Measurements from ENCODE around the gene MAP4K1.

Gene MAP4K1

GRCh38 chr19:38617764-38618589 is at the start of gene MAP4K1:
MAP4K1 (minus strand) TSS chr19:38617953; CDS start chr19:38617895, 58 bp downstream.
- peak; percentile 76 for DNase-seq

GRCh38 chr19:38666663-38667511 is 49.1 kb upstream of the MAP4K1 start:
- peak; percentile 80 for DNase-seq

- no peak for DNase-seq
Measured at GRCh38 chr19:38665950-38666662, 48.4 kb upstream of the MAP4K1 start.

DNA sequence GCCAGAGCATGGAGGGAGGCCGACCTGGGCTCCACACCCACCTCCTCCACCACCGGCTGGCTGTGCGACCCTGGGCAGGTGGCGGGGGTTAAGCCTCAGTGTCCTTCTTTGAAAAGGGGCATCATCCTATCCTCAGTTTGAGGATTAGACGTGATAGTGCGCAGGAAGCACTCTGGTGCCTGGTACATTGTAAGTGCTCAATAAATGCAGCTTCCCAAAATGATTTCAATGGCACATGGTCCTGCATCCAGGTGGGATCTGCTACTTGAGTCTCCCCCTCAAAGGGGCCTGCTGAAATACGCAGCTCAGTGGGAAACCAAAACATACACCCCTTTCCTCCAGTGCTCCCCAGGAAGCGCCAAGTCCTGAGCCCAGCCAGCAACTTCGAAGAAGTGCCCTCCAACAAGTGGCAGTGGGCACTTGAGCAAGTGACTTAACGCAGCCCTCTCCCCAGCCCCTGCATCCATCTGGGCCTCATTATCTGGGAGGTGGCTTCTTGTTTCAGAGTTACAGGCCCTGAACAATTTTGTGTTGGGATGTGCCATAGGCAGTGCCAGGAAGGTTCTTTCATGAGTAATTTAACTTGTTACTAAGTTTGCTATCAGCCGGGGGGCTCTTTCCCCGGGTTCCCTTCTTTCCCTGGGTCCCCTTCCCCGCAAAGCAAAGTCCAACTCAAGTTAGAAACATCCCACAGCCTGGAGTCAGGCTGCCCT is 47.6 kb upstream of the MAP4K1 start:
- no peak for DNase-seq

- DNase-seq: peak; percentile 93
Measured at GRCh38 chr19:38664503-38665211, 46.9 kb upstream of the MAP4K1 start.

DNA sequence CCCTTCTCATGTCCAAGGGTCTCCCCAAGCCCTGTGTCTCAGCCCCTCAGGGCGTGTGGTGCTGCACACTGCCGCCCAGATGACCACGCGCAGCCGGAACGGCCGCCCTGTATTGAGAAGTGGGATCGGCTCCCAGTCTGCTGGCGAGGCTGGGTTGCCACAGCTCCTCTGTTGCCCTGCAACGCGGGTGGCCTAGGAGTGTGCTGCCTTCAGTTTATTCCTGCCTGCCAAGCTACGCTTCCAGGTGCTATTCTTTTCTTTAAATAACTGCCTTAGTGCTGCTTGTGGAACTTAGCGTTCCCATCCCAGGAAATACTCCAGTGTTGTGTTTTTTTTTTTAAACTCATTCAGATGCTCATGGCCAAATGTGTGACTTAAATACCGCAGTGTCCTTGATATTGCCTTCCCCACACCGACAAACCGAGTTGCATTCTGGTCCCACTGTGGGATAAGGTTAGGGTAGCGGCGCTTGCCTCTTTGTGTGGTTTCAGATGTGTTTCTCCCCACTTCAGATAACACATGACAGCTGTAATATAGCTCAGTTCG is 46.3 kb upstream of the MAP4K1 start:
- no peak for DNase-seq

GRCh38 chr19:38663156-38663651 is 45.5 kb upstream of the MAP4K1 start:
- DNase-seq: no peak

DNA sequence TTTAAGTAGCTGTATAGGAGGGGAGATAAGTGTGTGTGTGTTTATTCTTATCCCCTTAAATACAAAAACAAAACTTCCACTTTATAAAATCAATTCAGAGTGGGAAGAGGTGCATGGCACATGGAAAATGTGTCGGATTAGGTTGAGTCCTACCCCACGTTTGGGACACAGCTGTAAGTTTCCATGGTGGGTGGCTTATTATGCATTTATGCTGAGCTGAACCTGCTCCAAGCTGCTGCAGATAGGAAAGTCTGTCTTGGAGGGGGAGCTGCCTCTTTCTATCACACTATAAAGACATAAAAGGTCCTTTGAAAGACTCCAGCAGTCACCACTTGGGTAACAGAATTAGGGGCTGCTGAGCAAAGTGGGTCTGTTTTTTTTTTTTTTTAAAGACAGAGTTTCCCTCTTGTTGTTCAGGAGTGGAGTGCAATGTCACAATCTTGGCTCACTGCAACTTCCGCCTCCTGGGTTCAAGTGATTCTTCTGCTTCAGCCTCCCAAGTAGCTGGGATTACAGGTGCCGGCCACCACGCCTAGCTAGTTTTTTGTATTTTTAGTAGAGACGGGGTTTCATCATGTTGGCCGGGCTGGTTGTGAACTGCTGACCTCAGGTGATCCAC is 44.9 kb upstream of the MAP4K1 start:
- DNase-seq: no peak

DNA sequence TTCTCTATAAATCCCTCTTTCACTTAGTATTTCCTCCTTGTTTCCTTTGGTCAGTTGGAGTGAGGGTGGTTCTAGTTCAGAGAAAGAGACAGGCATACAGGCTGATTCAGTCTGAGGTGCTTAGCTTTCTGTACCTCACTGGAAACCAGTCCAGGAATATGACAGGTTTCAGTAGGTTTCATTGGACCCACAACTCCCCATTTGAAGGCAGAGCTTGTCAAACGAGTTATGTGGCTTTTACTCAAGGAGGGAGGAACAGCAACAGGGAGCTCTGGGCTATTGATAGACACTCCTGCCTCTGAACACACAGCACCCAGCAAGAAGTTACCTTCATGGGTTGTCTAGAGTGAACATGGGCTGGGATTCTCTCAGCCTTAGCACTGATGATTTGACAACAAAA is 44.2 kb upstream of the MAP4K1 start:
- no peak for DNase-seq

DNA sequence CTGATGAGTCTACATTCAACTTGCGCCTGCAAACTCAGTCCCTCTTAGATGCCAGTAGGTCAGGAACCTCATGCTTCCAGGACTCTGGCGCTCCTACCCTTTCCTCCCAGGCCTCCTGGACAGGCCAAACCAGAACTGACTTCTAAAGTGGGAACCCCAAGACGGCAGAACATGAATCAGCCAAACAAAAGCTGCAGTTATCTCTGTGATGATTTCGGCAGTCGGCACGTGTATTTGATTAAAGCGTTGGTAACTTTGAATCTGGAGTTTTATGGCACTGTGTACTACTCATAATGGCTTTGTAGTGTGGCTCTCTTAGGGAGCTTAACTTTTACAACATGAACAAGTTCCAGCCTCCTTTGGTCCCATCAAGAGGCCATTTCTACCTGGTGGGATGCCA is 43.4 kb upstream of the MAP4K1 start:
- no peak for DNase-seq

DNA sequence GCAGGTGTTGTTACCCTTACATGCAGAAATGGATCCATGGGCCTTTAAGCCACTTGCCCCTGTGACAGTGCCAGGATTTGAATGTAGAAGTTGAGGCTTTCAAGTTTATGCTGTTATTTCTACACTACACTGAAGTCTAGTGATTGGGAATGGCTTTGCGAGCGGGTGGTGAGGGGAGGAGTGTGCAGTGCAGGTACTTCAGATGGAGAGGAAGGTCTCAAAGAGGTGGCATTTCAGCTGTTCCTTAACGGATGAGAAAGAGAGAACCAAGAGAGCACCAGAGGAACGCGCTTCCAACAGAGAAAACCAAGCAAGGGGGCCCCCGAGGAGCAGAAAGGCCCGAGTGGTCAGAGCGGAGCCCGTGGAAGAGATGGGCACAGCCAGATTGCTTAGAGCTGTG is 43.0 kb upstream of the MAP4K1 start:
- DNase-seq: no peak

DNA sequence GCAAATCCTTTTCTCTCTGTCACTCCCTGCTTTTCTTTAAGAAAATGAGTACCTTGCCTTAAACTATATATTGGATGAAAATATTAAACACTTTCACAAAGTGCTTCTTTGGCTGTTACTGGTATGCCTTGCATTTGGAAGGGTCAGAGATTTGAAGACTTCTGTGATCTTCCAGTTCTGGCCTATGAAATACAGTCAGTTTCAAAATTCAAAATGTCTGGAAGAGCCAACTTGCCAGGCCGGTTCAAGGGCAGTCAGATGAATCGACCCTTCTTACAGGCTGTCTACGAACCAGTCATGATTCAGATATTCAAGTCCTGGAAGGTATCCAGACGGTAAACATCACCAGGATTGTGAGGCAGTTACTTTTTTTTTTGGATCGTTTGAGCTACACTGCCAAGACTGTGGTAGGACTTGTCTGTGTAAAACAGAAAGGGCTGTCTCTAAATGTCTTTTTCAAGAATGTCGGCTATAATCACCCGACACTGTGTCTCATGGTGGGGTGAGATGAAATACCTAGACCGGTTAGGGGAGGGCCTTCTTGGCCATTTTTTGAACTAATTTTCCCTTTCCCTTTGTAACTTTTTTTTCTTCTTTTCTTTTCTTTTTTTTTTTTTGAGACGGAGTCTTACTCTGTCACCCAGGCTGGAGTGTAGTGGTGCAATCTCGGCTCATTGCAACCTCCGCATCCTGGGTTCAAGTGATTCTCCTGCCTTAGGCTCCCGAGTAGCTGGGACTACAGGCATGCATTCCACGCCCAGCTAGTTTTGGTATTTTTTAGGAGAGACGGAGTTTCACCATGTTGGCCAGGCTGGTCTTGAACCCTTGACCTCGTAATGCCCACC is 40.9 kb upstream of the MAP4K1 start:
- DNase-seq: no peak

DNA sequence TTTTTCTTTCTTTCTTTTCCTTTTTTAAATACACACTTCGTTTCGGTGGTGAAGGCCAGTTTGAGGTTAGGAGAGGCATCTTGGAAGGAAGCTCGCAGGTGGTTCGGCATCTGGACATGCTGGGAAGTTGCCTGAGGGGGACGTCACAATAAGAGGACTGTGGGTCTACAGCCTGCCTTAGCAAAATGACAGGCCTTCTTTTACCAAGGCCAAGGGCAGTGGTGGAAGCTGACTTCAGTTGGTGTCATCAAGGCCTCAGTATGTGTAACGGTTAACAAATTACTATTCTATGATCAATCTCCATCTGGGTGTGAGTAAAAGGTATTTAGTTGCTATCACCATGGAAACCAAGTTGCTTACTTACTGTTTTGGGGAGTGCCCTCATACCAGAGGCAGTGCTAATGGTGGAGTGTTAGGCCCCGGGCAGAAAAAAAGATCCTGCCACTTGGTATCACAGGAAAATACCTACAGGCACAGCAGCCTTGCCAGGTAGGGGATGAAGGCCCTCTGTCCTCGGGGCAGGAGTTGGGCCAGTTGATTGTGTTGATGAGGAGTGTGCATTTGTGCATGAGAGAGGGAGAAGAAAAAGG is 40.0 kb upstream of the MAP4K1 start:
- no peak for DNase-seq

- DNase-seq: peak; percentile 72
Measured at GRCh38 chr19:38656171-38656981, 38.6 kb upstream of the MAP4K1 start.

DNA sequence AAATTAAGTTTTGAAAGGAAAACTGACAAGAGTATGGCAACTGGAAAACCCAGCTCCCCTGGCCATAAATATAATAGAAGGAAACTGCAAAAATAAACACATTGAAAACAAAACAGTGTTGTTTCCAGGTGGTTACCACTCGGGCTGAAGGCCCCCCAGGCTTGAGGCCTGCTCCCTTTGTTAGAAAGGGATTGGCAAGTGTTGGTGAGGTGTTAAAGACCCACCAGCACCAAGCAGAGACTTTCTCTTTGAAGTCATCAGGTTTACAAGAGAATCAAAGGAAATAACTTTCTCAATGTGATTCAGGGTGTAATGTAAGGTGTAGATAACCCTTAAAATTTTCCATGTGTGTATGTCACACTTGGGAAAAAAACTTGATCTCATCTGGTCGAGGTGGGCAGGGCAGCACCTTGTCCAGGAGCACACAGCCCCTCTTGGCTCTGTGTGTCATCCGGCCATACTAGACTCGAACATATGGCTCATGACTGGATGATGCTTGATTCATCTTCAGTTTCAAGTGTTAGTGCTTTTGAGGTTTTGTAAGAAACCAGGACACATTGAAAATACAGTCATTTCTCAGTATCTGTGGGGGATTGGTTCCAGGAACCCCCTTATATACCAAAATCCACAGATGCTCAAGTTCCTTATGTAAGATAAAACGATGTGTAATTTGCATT is 37.5 kb upstream of the MAP4K1 start:
- DNase-seq: peak; percentile 78

GRCh38 chr19:38654628-38655055 is 36.9 kb upstream of the MAP4K1 start:
- no peak for DNase-seq

- DNase-seq: peak; percentile 60
Measured at GRCh38 chr19:38653028-38653571, 35.3 kb upstream of the MAP4K1 start.
